ENCODE results near the gene CNNM3. TPM values are rescaled to one million over a fixed set of nuclear protein-coding genes. Genes with fewer than 3 reads are reported as not detected.

The CNNM3 gene
- total and polyA plus RNA-seq, 12 donors = 4.0 to 18.3 (median 13.1) TPM

DNA sequence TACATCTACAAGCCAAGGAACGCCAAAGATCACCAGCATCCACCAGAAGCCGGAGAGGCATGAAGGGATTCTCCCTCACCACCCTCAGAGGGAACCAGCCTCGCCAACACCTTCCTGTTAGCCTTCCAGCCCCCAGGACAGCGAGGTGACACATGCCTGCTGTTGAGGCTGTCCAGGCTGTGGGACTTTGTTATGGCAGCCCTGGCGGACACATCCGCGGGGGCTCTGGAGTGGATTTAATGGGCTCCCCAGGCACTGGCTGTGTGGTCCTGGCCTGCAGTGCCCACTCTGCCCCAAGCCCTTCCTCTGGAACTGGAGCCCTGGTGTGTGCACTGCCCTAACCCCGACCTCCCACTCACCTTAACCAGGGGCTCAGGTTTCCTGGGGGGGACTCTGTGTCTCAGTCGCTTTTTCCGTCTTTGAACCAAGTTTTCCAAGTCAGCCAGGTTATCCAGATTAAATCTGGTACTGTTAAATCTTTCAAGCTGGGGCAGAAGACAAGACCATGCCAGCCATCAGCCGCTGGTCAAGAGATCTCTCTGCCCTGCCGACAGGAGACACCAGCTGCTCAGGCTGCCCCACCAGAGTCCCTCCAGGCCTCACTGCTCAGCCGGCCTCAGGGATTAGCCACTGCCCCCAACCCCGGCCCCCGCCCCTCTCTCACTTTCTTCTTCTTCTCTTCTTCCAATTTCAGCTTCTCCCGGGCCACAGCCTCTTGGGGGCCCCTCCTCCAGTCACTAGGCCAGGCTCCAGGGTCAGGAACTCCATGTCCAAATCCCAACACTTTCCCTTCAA is 25.8 kb downstream of the CNNM3 start:
- no peak for TF ChIP-seq CTCF (IDR thresholded peaks at IDR 0.05)
- no peaks in the 10 kb centered on the region for H3K27me3 ChIP-seq
- peak overlapping the region in 7 of 10 donors; percentile 39 to 83 (median 71) for H3K27ac ChIP-seq
- intact Hi-C loops (cut with DNase I) = no loop called here
- DNase-seq (no peak), ATAC-seq (peak in 5 of 8 donors; percentile 7 to 51 (median 36))
- H3K9me3 ChIP-seq = no peaks in the 10 kb centered on the region
- H3K4me1 ChIP-seq = peaks cover 0 to 53% (median 14%) of the 10 kb centered on the region in 9 donors
- 77 to 82% methylated on average over 15 to 16 of the region's 16 CpGs for WGBS, 2 donors
- H3K36me3 ChIP-seq = peaks cover 0 to 51% (median 11%) of the 10 kb centered on the region in 9 donors
- H3K4me3 ChIP-seq = peak overlapping the region in 6 of 10 donors; percentile 9 to 25 (median 18)

GRCh38 chr2:96842600-96842999 is 26.5 kb downstream of the CNNM3 start:
- Histone ChIP-seq H3K9me3 (no peaks in the 10 kb centered on the region), H3K27me3 (no peaks in the 10 kb centered on the region), H3K4me3 (peak overlapping the region in 5 of 10 donors; percentile 9 to 25 (median 22)), H3K4me1 (peaks cover 0 to 53% (median 14%) of the 10 kb centered on the region in 9 donors), H3K27ac (peak overlapping the region in 7 of 10 donors; percentile 39 to 83 (median 71)), H3K36me3 (peaks cover 0 to 51% (median 13%) of the 10 kb centered on the region in 9 donors)
- ATAC-seq (peak; percentile 64 to 93 (median 82)), DNase-seq (peak; percentile 57 to 72)
- intact Hi-C loops (cut with DNase I) = no loop called here
- WGBS, 2 donors = 43 to 66% methylated on average over 7 of the region's 7 CpGs
- no peak for TF ChIP-seq CTCF (IDR thresholded peaks at IDR 0.05)

DNA sequence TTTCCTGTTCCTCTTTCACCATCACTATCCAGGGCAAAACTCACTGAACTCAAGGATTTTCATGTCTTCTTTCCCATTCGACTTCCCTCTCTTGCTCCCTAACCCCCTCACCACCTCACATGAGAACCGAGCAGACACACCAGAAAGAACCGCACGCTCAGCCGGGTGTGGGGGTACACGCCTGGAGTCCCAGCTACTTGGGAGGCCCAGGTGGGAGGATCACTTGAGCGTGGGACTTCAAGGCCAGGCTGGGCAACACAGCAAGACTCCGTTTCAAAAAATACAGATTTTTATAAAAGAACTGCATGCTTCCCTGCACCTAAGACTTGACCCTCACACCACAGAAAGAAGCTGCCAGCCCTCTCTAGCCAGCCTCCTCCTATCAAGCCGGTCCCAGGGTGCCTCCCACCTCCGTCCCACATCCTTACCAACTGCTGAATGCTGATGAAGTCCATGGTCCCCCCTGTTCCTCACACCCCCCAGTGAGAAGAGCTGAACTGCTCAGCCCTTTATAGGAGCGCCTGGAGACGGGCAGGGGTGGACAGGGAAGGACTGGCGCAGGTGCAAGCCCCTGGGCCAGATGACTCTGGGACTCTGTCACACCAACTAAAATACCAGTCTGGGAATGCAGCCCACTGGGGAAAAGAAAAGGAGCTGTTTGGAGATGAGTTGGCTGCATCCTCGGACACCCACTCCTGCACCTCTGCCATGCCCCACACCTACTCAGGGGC is 27.6 kb downstream of the CNNM3 start, which contains the start of gene ANKRD23:
TSS of gene ANKRD23 (minus strand) at position 484 of the 731 bp plus-strand sequence. CDS start at position 455, 29 bp downstream.
- Histone ChIP-seq H3K27me3 (no peaks in the 10 kb centered on the region), H3K36me3 (peaks cover 0 to 51% (median 18%) of the 10 kb centered on the region in 9 donors), H3K4me3 (no peak within 1 kb of the TSS), H3K9me3 (no peaks in the 10 kb centered on the region), H3K4me1 (peaks cover 0 to 53% (median 12%) of the 10 kb centered on the region in 9 donors), H3K27ac (peak within 1 kb of the TSS in 7 of 10 donors; percentile 39 to 83 (median 71))
- ATAC-seq (peak; percentile 15 to 67 (median 45)), DNase-seq (no peak)
- intact Hi-C loops (cut with DNase I) = no loop called here
- no peak for TF ChIP-seq CTCF (IDR thresholded peaks at IDR 0.05)
- WGBS, 2 donors = 87% methylated on average over 14 of the region's 14 CpGs

DNA sequence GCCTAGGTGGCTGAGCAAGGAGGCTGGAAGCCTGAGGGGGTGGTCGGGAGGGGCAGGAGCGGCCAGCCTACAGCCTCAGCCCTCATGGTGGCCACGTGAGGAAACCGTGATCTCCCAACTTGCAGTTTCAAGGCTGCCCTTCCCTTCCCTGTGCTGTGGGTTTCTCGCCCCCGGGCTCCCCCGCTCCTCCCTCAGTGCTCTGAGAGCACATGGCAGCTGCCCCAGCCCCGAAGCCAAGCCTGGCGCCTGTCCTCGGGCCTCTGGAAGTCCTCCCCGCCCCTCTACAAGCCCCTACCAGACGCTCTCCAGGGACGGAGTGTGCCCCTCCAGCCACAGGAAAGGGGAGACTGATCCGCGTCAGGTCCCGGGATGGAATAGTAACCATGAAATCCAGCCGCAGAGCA is 28.3 kb downstream of the CNNM3 start:
- peak in 1 of 8 donors; percentile 13 for ATAC-seq
- Histone ChIP-seq H3K9me3 (no peaks in the 10 kb centered on the region), H3K27ac (peak overlapping the region in 5 of 10 donors; percentile 1 to 83 (median 47)), H3K36me3 (peaks cover 0 to 51% (median 18%) of the 10 kb centered on the region in 9 donors), H3K4me1 (peaks cover 0 to 48% (median 9%) of the 10 kb centered on the region in 9 donors), H3K27me3 (no peaks in the 10 kb centered on the region), H3K4me3 (no peak overlapping the region)
- intact Hi-C loops (cut with DNase I) = no loop called here
- 78 to 83% methylated on average over 17 of the region's 17 CpGs for WGBS, 2 donors
- TF ChIP-seq CTCF (IDR thresholded peaks at IDR 0.05) = no peak
- DNase-seq = no peak
